Endodermal cell (in vitro differentiated cells): ENCODE results near the gene EZH1. TPM values are rescaled to one million over a fixed set of nuclear protein-coding genes. Genes with fewer than 3 reads are reported as not detected.

Experiments
- DNase-seq: peaks from one replicate; pipeline ENCODE4 v3.0.0-alpha.2; 2017
- H3K27ac ChIP-seq: 2 replicates; pipeline ENCODE4 v1.5.1; 2013; ENCODE audit warnings: mild to moderate bottlenecking, low read depth, low read length, moderate library complexity
- H3K27me3 ChIP-seq: 2 replicates; pipeline ENCODE4 v1.6.1; 2013; ENCODE audit warnings: mild to moderate bottlenecking, low read length, moderate library complexity; ENCODE audit not compliant: insufficient read depth, control insufficient read depth, poor library complexity, severe bottlenecking
- H3K36me3 ChIP-seq: 2 replicates; pipeline ENCODE4 v1.7.0; 2013; ENCODE audit warnings: mild to moderate bottlenecking, low read length, moderate library complexity; ENCODE audit not compliant: control insufficient read depth, insufficient read depth
- H3K4me1 ChIP-seq: one replicate; pipeline ENCODE4 v1.7.0; 2013; ENCODE audit warnings: low read length; ENCODE audit not compliant: control insufficient read depth, insufficient read depth
- H3K4me3 ChIP-seq: 2 replicates; pipeline ENCODE4 v1.5.1; 2013; ENCODE audit warnings: mild to moderate bottlenecking, low read length, moderate library complexity
- H3K9ac ChIP-seq: 2 replicates; pipeline ENCODE4 v1.6.1; 2013; ENCODE audit warnings: mild to moderate bottlenecking, low read length, moderate library complexity; ENCODE audit not compliant: poor library complexity, severe bottlenecking; ENCODE audit errors: extremely low read depth
- H3K9me3 ChIP-seq: 2 replicates; pipeline ENCODE4 v1.6.1; 2013; ENCODE audit warnings: mild to moderate bottlenecking, low read length, moderate library complexity; ENCODE audit not compliant: control insufficient read depth
- H3K27ac Mint-ChIP-seq: 2 replicates; pipeline ENCODE4 v1.8.0; 2020; ENCODE audit warnings: mixed read lengths
- H3K27me3 Mint-ChIP-seq: 2 replicates; pipeline ENCODE4 v1.8.0; 2021; ENCODE audit warnings: mild to moderate bottlenecking, mixed read lengths; ENCODE audit not compliant: insufficient read depth
- H3K36me3 Mint-ChIP-seq: 2 replicates; pipeline ENCODE4 v1.8.0; 2020; ENCODE audit warnings: low read depth, mixed read lengths
- H3K4me1 Mint-ChIP-seq: 2 replicates; pipeline ENCODE4 v1.8.0; 2020; ENCODE audit warnings: mixed read lengths
- H3K4me3 Mint-ChIP-seq: 2 replicates; pipeline ENCODE4 v1.8.0; 2020; ENCODE audit warnings: mild to moderate bottlenecking, moderate library complexity, mixed read lengths
- H3K9me3 Mint-ChIP-seq: 2 replicates; pipeline ENCODE4 v1.8.0; 2020; ENCODE audit warnings: mild to moderate bottlenecking, mixed read lengths
- WGBS, 2 experiments: methylation state at CpG; one replicate each; pipeline versions ENCODE4 v1.1.5 to v1.1.7; 2013; ENCODE audit warnings: missing lambda C conversion rate in 2 of 2, mixed read lengths in 1 of 2; ENCODE audit not compliant: insufficient coverage in 1 of 2, insufficient read length in 1 of 2; 5-methylcytosine and 5-hydroxymethylcytosine counted together
- total RNA-seq, 2 donors: library from RNA; stranded (reverse); fragmentation: NEBNext Ultra II Directional in 1 of 2; extraction: Animal tissue kit (Norgen Biotek cat#: 25700) in 1 of 2; gene quantifications; 2 replicates in 1 of 2; 3 replicates in 1 of 2; pipeline ENCODE4 v1.2.1, GENCODE V29; 2021
- TF ChIP-seq, protein P1 (sequence below): fragments of 200-600 bp; sonication (generic); conservative IDR thresholded peaks from 2 replicates; pipeline ENCODE4 v1.5.0; 2021; ENCODE audit warnings: antibody characterized with exemption, mild to moderate bottlenecking

EZH1 gene
- total RNA-seq, 2 donors from 2014 or later, result 26.0 to 27.2 TPM

DNA sequence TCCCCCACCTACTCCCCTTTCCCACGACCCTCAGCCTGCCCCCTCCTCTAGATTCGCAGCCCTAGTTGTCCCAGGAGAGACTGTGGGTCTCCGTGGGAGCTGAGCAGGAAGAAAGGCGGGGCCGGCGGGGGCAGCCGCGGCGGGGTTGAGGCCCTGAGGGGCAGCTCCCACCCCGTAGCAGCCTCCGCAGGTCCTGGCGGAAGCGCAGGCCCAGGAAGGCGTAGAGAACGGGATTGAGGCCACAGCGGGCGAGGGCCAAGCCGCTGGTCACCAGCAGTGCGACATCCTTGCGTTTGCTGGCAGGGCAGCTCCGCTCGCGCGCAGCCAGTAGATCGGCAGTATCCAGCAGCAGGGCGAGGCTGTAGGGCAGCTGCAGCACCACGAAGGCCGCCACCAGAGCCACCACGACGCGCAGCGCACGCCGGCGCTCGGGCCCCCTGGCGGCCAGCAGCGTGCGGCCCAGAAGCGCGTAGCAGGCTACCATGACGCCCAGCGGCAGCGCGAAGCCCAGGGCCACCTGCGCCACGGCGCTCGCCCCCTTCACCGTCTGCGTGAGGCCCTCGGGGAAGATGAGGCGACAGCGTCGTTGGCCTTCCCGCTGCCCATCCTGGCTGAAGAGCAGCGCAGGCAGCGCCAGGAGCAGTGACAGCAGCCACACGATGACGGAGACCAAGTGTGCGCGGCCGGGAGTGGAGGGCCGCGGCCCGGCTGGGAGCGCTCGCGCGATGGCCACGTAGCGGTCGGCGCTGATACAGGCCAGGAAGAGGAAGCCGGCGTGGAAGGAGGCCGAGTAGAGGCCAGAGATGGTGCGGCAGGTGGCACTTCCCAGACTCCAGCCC is 65.1 kb downstream of the EZH1 start:
- H3K4me3 ChIP-seq, result no peak overlapping the region
- peaks cover 37% of the 10 kb centered on the region for H3K27me3 ChIP-seq
- H3K4me3 Mint-ChIP-seq, result peak overlapping the region; percentile 75
- peaks cover 10% of the 10 kb centered on the region for H3K4me1 ChIP-seq
- H3K4me1 Mint-ChIP-seq, result peaks cover 27% of the 10 kb centered on the region
- no peaks in the 10 kb centered on the region for H3K9me3 ChIP-seq
- H3K27ac Mint-ChIP-seq, result peak overlapping the region; percentile 88
- H3K36me3 ChIP-seq, result no peaks in the 10 kb centered on the region
- no peak overlapping the region for H3K9ac ChIP-seq
- TF ChIP-seq, protein P1, sequence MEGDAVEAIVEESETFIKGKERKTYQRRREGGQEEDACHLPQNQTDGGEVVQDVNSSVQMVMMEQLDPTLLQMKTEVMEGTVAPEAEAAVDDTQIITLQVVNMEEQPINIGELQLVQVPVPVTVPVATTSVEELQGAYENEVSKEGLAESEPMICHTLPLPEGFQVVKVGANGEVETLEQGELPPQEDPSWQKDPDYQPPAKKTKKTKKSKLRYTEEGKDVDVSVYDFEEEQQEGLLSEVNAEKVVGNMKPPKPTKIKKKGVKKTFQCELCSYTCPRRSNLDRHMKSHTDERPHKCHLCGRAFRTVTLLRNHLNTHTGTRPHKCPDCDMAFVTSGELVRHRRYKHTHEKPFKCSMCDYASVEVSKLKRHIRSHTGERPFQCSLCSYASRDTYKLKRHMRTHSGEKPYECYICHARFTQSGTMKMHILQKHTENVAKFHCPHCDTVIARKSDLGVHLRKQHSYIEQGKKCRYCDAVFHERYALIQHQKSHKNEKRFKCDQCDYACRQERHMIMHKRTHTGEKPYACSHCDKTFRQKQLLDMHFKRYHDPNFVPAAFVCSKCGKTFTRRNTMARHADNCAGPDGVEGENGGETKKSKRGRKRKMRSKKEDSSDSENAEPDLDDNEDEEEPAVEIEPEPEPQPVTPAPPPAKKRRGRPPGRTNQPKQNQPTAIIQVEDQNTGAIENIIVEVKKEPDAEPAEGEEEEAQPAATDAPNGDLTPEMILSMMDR, result peak; percentile 98
- peak overlapping the region; percentile 92 for H3K27ac ChIP-seq
- WGBS, 2 experiments, result 24 to 31% methylated on average over 36 to 78 of the region's 78 CpGs
- H3K36me3 Mint-ChIP-seq, result peaks cover 3% of the 10 kb centered on the region
- H3K27me3 Mint-ChIP-seq, result peaks cover 62% of the 10 kb centered on the region
- no peaks in the 10 kb centered on the region for H3K9me3 Mint-ChIP-seq
- DNase-seq, result peak; percentile 97

DNA sequence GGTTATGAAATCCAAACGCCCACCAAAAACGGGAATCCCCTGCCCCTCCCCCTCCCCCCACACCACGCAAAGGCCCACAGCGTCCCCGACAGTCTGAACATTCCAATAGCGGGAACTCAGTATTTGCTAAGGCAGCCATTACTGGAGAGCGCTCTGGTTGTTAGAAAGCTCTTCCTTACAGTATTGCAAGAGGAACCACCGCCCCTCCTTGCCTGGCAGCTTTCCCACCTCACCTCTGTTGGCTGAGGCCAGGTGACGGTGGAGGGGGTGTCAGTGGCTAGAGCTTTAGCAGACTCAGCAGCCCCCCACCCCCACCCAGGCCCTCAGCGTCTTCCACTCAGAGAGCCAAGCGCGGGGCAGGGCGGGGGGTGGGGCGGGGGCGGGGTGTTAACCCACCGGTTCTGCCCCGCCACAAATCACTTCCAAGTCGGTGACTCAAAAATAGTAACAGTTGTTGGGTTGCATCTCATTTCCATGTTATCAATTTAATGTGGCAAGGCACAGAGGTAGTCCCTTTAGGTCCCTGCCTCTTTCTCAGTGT is 65.8 kb downstream of the EZH1 start:
- peak; percentile 88 for DNase-seq
- peak overlapping the region; percentile 80 for H3K4me3 ChIP-seq
- TF ChIP-seq, protein P1, result no peak
- Mint-ChIP-seq H3K36me3 (no peaks in the 10 kb centered on the region), H3K27ac (peak overlapping the region; percentile 96), H3K9me3 (no peaks in the 10 kb centered on the region), H3K27me3 (peaks cover 62% of the 10 kb centered on the region), H3K4me3 (peak overlapping the region; percentile 75), H3K4me1 (peaks cover 34% of the 10 kb centered on the region)
- no peaks in the 10 kb centered on the region for H3K9me3 ChIP-seq
- peaks cover 39% of the 10 kb centered on the region for H3K27me3 ChIP-seq
- peak overlapping the region; percentile 56 for H3K9ac ChIP-seq
- peaks cover 12% of the 10 kb centered on the region for H3K4me1 ChIP-seq
- no peaks in the 10 kb centered on the region for H3K36me3 ChIP-seq
- WGBS, 2 experiments, result 18 to 30% methylated on average over 2 to 18 of the region's 18 CpGs
- peak overlapping the region; percentile 94 for H3K27ac ChIP-seq

DNA sequence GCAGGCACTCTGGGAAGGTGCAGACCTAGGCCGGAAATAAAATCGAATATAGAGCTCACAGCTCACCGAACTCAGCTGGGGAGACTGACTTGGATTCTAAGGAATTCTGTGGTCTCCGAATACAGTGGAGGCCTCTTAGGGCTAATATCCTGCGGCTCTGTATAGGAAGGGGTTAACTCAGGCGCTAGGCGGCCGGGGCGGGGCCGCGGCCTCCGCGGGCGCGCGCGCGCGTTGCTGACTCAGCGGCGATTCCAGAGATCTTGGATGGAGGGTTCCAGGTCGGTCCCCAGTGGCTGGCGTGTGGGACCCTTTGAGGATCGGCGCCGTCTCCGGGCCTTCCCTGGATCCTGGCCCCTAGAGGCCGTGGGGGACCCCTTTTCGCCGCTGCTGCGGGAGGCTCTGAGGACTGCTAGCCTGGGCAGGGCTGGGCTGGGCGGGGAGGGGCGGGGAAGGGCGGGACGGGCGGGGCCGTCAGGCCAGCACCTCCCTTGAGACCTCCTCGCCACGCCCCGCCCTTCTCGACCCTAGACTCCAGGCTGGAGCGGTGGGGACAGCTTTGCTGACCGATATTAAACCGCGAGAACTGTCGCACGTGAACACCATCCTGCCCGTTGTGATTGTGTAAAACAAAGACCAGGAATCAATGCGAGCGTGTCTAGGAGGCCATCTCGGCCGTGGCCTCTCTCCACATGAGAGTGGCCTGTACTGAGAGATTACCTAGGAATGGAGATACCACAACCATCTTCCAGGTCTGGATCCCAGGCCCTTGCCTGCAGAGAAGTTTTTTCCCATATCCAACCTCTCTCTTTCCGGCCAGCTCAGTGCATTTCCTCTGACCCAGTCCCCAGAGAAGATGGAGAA is 66.7 kb downstream of the EZH1 start:
- Histone ChIP-seq H3K27ac (peak overlapping the region; percentile 94), H3K9me3 (no peaks in the 10 kb centered on the region), H3K4me3 (peak overlapping the region; percentile 80), H3K9ac (peak overlapping the region; percentile 56), H3K27me3 (peaks cover 41% of the 10 kb centered on the region), H3K36me3 (no peaks in the 10 kb centered on the region), H3K4me1 (peaks cover 12% of the 10 kb centered on the region)
- Mint-ChIP-seq H3K4me3 (peak overlapping the region; percentile 75), H3K9me3 (no peaks in the 10 kb centered on the region), H3K4me1 (peaks cover 27% of the 10 kb centered on the region), H3K36me3 (no peaks in the 10 kb centered on the region), H3K27me3 (peaks cover 62% of the 10 kb centered on the region), H3K27ac (peak overlapping the region; percentile 96)
- WGBS, 2 experiments, result 0% methylated on average over 24 to 53 of the region's 53 CpGs
- TF ChIP-seq, protein P1, result no peak
- DNase-seq, result peak; percentile 97
